ENCODE results near the gene GPR162.
A peak's percentile ranks its signal among the peaks of the same experiment; 100 is the strongest.

Gene GPR162

DNA sequence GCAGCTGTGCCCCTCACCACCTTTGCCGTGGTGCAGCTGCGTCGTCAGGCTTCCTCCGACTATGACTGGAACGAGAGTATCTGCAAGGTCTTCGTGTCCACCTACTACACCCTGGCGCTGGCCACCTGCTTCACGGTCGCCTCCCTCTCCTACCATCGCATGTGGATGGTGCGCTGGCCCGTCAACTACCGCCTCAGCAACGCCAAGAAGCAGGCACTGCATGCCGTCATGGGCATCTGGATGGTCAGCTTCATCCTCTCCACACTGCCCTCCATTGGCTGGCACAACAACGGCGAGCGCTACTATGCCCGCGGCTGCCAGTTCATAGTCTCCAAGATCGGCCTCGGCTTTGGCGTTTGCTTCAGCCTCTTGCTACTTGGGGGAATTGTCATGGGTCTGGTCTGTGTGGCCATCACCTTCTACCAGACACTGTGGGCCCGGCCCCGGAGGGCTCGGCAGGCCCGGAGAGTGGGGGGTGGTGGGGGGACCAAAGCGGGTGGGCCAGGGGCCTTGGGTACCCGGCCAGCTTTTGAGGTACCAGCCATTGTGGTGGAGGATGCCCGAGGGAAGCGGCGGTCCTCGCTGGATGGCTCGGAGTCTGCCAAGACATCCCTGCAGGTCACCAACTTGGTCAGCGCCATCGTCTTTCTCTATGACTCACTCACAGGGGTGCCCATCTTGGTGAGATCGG is 2.6 kb downstream of the GPR162 start:
- DNase-seq = no peak

DNA sequence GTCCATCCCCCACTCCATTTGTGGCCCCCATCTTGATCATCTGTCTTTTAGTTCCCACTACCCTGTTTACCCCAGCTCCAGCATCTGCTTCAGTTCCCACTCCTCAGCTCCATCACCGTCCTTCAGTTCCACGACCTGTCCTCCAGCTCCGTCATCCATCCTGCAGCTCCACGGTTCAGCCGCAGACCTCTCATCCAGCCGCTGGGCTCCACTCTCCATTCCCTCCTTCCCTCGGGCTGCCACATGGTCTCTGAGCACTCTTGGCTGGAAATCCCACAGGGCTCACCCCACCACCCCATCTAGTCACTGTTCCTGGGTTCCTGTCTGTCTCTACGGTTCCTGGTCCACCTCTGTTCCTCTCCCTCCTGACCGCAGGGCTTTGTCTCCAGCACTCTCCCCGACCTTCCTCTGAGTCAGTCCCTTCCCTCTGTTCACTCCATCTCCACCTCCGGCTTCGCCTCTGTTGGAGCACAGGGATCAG is 3.3 kb downstream of the GPR162 start:
- no peak for DNase-seq

DNA sequence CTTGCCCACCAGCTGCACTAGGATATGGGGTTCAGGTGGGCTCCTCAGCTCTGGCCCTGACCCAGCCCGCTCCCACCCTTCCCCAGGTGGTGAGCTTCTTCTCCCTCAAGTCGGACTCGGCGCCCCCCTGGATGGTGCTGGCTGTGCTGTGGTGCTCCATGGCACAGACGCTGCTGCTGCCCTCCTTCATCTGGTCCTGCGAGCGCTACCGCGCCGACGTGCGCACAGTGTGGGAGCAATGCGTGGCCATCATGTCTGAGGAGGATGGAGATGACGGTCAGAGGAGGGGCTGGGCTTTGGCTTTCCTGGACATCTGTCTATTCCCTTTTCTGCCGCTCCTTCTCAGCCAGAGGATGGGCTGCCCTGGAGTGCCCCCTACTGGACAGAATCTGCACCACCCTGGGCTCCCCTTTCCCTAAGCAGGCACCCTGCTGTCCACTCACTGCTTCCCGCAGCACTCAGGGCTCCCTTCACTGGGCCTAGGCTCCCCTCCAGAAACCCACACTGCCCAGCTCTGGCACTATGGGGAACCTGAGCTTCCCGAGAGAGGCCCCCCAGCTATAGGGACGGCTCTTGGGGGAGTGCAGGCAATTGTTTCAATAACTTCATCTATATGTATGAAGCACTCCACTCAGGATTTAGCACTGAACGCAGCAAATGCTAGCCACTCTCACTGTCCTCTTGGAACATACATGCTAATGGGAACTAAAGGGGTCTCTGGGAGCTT is 3.9 kb downstream of the GPR162 start:
- peak; percentile 16 for DNase-seq

DNA sequence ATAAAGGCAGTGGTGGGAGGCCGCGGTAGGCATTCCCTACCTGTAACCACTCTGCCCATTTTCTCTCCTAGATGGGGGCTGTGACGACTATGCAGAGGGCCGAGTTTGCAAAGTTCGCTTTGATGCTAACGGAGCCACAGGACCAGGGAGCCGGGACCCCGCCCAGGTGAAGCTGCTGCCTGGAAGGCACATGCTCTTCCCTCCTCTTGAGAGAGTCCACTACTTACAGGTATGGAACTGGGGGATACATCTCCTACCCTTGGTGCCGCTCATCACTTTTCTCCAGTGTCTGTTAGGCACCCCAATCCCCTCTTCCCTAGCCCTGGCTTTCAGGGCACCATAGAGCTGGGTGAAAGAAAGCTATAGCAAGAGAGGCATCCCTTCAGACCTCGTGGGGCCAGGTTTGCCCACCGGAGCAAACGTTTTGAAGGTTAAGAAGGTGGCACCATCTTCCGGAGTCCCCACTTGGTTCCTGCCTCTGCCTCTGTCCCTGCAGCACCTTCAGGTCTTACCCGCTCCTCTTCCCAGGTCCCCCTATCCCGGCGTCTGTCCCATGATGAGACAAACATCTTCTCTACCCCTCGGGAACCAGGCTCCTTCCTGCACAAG is 4.6 kb downstream of the GPR162 start:
- DNase-seq = no peak

DNA sequence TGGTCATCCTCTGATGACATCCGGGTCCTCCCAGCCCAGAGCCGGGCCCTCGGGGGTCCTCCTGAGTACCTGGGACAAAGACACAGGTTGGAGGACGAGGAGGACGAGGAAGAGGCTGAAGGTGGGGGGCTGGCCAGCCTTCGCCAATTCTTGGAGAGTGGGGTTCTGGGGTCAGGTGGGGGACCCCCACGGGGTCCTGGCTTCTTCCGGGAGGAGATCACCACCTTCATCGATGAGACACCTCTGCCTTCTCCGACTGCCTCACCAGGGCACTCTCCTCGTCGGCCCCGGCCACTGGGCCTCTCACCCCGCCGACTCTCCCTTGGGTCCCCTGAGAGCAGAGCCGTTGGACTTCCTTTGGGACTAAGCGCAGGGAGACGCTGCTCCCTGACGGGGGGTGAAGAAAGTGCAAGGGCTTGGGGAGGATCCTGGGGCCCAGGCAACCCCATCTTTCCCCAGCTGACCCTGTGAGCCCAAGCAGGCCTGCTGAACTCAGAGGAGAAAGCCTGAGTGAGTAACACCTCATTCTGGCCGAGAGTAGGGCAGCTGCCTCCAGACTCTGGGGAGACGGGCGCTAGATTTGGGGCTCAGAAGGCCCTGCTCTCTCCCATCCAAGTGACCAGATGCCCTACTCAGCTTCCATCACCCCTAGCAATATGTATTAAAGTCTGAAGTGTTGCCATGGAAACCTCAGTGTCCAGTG is 5.3 kb downstream of the GPR162 start:
- DNase-seq = no peak

DNA sequence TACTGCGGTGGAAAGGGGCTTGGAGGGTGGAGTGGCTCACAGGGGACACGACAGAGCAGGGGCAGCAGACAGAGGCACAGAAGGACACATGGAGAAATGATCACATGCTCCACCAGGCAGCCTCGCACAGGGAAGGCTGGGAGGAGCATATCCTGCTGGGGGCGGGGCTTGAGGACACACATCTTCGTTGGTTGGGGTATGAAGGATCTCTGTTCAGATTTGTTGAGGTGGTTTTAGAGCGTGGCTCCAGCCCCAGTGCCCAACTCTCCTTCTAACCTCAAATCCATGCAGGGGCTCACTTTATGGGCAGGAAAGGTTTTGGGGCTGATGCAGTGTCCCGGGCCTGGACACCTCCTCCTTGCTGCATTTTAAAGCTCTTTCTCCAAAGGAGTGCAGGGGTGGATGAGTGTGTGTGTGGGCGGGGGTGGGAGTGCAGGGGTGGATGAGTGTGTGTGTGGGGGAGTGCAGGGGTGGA is 5.9 kb downstream of the GPR162 start:
- DNase-seq = peak; percentile 41

DNA sequence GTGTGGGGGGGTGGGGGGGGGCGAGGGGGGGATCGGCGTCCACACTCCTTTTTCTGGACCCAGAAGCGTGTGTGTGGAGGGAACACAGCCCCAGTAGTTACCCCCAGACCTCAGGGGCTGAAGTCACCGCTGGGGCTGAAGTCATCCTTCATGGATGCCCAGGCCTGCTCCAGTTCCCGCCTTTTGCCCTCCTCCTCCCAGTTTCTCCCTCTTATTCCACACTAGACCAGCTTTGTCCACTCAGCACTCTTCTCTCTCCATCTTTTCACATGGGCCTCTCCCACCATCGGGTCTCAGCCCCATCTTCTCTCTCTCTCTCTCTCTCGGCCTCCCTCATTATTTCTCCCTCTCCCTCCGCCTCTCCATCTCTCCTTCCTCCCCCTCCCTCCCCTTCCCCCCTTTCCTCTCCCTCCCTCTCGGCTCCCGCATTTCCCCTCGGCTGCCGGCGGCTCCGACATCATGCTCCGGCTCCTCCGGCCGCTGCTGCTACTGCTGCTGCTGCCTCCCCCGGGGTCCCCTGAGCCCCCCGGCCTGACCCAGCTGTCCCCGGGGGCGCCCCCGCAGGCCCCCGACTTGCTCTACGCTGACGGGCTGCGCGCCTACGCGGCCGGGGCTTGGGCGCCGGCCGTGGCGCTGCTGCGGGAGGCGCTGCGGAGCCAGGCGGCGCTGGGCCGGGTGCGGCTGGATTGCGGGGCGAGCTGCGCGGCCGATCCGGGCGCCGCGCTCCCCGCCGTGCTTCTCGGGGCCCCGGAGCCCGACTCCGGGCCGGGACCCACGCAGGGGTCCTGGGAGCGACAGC is 6.6 kb downstream of the GPR162 start, which contains the start of gene P3H3:
Gene P3H3 (plus strand): TSS at position 426 of the 799 bp plus-strand sequence. CDS start 34 bp downstream, at position 460.
- no peak for DNase-seq

DNA sequence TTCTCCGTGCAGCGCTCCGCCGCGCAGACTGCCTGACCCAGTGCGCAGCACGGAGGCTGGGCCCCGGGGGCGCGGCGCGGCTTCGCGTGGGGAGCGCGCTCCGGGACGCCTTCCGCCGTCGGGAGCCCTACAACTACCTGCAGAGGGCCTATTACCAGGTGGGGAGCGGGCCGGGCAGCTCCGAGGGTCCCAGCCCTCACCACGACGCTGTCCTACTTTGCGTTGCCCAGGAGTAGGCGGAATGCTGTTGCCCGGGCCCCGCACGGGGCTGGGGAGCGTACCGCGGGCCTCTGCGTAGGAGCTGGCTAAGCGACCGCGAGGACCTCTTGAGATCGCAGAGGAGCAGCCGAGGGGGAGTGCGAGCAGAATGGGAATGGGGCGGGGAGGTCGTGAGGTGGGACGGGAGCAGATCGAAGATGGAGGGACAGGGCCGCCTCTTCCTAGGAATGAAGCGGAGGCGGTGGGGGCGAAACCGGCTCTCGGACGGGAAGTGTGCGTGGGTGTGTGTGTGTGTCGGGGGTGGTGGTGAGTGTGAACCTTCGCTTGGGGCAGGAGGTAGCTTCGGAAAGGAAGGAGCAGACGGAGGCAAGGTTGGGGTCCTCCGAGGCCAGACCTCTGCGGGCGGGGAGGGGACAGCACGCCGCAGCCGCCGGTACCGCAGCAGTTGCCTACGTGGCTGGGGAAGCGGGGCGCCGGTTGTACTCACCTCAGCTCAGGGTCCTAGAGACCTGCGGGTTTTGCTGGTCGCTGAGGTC is 7.3 kb downstream of the GPR162 start:
- DNase-seq = no peak

DNA sequence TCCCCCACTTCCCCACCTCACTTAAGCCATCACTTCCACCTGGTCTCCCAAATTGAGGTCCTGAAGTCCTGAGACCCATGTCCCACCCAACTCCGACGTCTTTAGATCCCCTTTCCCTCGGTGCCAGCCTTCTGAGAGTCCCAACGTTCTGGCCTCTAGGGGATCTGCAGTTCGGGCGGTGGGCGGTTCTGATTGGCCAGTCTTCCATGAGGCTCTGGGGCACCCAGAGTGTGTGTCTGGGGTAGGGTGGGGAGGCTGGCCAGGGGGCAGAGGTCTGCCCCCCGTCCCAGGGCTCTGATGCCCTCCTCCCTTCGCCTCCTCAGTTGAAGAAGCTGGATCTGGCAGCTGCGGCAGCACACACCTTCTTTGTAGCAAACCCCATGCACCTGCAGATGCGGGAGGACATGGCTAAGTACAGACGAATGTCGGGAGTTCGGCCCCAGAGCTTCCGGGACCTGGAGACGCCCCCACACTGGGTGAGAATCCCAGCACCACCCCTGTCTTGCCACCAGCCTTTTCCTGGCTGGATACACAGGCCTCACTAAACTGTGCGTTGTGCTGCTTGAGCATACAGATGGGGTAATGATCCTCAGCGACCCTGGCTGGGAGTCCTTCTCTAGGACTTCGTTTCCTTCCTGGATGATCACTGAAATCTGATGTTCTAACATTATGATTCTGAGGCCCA is 8.1 kb downstream of the GPR162 start:
- no peak for DNase-seq

DNA sequence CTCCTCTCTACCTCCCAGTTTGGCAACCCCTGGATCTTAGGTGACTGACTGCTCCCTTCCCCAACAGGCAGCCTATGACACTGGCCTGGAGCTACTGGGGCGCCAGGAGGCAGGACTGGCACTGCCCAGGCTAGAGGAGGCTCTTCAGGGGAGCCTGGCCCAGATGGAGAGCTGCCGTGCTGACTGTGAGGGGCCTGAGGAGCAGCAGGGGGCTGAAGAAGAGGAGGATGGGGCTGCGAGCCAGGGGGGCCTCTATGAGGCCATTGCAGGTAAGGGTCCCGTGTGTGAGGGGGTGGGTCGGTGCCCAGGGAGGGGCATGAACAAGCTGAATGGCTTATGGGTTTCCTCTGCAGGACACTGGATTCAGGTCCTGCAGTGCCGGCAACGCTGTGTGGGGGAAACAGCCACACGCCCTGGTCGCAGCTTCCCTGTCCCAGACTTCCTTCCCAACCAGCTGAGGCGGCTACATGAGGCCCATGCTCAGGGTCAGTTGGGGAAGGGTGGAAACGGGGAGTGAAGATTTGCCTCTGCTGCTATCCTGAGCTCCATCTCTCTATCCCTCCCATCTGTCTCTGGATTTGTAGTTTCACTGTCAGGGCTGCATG is 8.8 kb downstream of the GPR162 start:
- DNase-seq = no peak

DNA sequence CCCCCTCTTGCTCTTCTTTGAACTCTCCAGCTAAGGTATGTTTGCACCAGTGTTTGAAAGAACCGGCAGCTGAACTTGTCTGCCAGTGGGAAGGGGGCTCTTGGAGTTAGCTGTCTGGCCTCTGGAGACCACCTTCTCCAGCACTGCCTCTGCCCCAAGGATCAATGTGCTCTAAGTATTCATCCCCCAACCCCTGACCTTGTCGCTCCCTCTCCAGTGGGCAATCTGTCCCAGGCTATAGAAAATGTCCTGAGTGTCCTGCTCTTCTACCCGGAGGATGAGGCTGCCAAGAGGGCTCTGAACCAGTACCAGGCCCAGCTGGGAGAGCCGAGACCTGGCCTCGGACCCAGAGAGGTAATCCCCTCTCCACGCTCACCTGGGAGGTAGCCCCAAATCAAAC is 9.4 kb downstream of the GPR162 start:
- no peak for DNase-seq

DNA sequence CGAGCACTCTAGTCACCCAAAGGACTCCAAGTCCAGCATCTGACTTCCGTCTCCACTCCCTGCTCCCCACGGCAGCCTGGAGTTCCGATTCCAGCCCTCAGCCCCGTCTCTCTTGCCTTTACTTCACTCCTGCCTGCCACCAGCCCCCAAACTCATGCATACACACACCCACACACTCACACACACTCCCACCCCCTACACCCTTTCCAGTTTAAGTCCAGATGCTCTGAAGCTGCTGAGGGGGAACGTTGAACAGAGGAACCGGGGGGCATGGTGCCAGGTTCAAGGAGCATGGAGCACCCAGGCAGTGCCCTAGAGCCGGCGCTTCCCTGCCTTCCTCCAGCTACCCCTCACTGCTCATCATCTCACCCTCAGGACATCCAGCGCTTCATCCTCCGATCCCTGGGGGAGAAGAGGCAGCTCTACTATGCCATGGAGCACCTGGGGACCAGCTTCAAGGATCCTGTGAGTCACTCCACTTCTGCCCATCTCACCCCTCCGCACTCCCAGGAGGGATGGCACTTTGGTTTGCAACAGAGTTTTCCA is 9.9 kb downstream of the GPR162 start:
- DNase-seq = no peak

DNA sequence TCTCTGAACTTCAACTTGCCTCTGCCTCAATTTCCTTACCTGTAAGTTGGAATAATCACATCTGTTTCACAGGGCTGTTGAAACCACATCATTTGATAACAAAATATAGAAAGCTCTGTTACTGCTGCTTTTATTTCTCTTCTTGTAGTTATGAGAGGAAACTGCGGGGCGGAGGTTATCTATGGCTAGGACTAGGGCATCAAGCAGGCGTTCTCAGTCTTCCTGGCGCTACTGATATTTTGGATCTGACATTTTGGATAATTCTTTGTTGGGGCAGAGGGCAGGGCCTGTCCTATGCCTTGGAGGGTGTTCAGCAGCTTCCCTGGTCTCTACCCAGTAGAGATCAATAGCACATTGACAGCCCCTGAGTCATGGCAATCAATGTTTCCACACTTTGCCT is 10.5 kb downstream of the GPR162 start:
- DNase-seq = no peak

DNA sequence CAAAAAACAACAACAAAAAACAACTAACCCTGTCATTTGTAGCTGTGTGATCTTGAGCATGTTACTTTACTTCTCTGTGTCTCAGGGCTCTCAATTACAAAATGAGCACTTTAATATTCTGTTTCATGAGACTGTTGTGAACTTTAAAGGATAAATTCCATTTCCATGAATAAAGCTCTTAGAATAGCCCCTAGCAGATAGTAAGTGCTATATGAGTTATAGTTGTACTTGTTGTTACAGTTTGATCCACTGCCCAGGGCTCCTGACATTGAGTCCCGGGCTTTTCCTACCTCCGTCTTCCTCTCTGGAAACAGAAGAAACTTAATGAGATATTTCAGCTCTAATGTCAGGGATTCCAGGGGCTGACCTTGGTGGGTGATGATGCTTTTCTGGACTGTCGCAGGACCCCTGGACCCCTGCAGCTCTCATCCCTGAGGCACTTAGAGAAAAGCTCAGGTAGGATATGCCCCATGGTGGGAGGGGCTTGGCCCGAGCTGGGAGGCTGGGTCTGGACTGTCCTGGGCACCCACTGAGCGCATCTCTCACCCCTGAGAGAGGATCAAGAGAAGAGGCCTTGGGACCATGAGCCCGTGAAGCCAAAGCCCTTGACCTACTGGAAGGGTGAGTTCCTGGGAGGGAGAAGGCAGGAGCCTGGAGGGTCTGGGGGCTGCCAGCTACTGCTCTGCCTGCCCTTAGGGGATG is 11.7 kb downstream of the GPR162 start:
- no peak for DNase-seq

DNA sequence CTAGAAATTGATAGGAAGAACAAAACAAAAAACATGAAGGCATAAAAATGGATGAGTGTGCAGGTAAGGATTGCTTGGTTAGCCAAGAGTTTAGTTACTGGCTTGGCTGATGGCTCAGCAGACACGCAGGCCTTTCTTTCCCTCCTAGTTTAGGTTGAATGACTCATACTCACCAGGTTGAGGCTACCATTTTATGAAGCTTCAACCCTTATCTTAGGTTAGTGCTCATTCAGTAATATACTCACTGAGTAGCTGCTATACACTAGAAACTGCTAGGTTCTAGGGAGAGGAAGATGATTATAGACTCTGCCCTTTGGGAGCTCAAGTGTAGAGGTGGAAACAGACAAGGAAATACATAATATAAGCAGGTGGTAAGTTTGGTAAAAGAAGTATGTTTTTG is 12.6 kb downstream of the GPR162 start:
- DNase-seq = no peak

DNA sequence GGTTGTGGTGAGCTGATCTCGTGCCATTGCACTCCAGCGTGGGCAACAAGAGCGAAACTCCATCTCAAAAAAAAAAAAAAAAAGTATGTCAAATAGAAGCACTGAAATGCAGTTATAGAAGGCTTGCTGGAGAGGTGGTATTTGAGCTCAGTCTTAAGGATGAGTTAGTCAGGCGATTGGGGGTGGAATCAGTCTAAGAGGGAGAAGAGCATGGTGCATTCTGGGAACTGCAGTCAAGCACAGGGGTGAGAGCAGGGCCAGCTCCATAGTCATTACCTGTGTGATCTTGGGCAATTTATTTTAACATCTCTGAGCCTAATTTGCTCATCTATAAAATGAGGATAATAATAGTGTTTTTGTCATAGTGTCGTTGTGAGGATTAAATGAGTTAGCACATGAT is 13.3 kb downstream of the GPR162 start:
- no peak for DNase-seq

DNA sequence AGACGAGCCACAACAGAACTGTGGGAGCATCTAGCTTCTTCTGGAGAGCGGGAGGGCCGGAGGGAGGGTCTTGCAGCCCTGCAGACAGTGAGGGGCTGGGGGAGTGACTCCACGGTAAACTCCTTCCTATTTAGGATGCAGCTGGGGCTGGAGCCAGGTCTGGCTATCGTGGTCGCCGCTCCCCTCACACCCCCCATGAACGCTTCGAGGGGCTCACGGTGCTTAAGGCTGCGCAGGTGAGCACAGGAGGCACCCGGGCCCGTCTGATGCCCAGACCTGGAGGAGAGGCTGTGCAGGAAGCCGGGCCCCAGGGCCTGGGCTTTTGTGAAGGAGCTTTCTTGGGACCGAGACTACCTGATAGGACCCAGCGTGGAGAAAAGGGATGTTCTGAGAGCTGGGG is 15.2 kb downstream of the GPR162 start:
- DNase-seq = no peak

DNA sequence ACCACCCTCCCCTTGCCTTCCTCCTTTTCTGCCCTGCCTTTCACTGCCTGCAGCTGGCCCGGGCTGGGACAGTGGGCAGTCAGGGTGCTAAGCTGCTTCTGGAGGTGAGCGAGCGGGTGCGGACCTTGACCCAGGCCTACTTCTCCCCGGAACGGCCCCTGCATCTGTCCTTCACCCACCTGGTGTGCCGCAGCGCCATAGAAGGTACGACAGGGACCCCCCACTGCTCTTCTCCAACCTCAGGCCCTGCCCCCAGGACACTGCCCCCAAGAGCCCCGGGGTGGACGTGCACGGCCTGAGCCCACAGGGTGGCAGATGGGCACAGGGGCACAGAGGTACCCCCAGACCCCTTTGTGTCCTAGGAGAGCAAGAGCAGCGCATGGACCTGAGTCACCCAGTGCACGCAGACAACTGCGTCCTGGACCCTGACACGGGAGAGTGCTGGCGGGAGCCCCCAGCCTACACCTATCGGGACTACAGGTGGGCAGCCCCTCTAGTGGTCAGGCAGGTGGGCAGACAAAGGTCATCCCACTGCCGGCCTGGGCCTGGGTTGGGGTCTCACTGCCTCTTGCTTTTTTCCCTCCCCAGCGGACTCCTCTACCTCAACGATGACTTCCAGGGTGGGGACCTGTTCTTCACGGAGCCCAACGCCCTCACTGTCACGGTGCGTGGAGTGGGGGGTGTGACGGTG is 15.9 kb downstream of the GPR162 start:
- no peak for DNase-seq

DNA sequence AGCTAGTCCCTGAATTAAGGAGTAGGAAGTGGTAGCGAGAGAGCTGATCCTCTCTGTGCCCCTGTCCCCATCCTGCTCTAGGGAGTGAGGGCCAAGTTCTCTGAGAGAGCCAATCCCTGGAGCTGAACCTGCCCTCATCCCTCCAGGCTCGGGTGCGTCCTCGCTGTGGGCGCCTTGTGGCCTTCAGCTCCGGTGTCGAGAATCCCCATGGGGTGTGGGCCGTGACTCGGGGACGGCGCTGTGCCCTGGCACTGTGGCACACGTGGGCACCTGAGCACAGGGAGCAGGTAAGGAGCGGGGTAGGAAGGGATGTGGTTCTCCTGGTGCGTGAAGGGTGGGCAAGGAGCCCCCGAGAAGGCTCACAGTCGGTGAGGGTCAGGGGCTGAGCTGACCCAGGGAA is 17.2 kb downstream of the GPR162 start:
- no peak for DNase-seq
